Stimulated activated CD8-positive, alpha-beta memory T cell treated with anti-CD3 and anti-CD28 coated beads, Interleukin-4, amount 100 ng/mL, for 48 hours (primary cell): ENCODE data around the gene NTRK1.
"Not testable (repeated sequence)": the region's sequence is repeated elsewhere in the genome, so short reads cannot be mapped to it uniquely, and the experiment has no call there.

ENCODE experiments used
- DNase-seq: peaks from one replicate; pipeline ENCODE4 v3.0.0-alpha.2; 2020

The NTRK1 gene

DNA sequence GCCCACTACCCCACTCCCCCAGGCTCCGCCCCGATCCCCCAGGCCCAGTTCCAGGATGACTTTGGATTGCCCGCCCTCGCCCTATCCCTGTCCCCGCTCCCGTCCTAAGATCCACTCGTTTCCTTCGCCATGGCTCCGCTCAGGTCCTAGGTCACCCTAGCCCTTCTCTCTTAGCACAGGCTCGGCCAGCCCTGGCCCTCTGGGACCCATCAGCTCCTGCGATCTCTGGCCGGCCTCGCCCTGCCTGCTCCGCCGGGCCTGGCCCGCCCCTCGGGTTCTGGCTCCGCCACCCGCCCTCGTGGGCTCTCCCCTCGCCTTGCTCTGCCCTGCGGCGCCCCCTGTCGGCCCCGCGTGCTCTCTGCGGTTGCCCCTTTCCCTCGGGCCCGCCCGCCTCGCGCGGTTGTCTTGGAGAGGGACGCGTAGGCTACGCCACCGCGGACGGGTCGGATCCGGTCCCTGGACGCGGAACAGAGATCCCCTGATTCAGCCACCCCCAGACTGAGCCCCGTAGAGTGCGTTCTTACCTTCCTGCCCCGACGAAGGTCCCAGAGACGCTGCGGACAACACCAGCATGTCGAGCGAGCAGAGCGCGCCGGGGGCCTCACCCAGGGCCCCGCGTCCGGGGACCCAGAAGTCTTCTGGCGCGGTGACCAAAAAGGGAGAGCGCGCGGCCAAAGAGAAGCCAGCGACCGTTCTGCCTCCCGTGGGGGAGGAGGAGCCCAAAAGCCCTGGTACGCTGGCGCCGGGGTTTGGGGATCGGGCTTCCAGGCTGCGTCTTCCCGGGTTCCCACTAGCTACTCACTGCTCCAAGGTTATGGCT is 59.8 kb downstream of the NTRK1 start, which contains the start of gene LRRC71:
LRRC71 (plus strand) TSS at position 400 of the 820 bp plus-strand sequence; CDS start at position 572, 172 bp downstream.
- DNase-seq: peak; percentile 90

- no peak for DNase-seq
Observed at GRCh38 chr1:156921053-156921529, 60.4 kb downstream of the NTRK1 start.

- no peak for DNase-seq
Observed at GRCh38 chr1:156922986-156923669, 62.5 kb downstream of the NTRK1 start.

DNA sequence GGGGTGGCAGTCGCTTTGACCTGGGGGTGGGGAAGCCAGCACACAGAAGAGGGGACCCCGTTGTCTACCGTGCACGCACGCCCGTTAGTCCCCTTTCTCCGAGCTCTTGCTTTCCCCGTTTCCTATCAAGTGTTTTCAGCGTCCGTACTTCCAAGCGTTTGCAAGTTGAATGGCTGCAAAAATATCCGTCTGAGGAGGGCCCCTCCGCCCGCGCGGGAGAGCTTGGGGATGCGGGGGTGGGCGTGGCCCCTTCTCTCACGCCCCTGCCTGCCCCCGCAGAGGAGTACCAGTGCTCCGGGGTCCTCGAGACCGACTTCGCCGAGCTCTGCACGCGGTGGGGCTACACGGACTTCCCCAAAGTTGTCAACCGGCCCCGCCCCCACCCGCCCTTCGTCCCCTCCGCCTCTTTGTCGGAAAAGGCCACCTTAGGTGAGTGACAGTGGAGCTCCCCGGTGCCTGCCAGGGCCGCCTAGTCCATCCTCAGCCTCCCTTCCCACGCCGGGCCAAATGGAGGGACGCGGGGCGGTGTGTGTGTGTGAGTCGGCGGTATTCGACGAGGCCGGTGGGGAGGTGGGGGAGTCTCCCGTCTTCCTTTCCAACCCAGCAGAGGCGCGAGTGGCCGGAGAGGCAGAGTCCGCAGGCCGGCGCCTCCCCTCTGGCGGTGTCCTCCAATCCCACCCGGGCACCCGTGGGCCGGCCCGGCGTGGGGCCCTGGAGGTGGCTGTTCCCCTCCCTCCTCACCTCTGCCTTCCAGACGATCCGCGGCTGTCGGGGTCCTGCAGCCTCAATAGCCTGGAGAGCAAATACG is 63.2 kb downstream of the NTRK1 start:
- DNase-seq: no peak

- no peak for DNase-seq
Observed at GRCh38 chr1:156924478-156925153, 64.0 kb downstream of the NTRK1 start.

DNA sequence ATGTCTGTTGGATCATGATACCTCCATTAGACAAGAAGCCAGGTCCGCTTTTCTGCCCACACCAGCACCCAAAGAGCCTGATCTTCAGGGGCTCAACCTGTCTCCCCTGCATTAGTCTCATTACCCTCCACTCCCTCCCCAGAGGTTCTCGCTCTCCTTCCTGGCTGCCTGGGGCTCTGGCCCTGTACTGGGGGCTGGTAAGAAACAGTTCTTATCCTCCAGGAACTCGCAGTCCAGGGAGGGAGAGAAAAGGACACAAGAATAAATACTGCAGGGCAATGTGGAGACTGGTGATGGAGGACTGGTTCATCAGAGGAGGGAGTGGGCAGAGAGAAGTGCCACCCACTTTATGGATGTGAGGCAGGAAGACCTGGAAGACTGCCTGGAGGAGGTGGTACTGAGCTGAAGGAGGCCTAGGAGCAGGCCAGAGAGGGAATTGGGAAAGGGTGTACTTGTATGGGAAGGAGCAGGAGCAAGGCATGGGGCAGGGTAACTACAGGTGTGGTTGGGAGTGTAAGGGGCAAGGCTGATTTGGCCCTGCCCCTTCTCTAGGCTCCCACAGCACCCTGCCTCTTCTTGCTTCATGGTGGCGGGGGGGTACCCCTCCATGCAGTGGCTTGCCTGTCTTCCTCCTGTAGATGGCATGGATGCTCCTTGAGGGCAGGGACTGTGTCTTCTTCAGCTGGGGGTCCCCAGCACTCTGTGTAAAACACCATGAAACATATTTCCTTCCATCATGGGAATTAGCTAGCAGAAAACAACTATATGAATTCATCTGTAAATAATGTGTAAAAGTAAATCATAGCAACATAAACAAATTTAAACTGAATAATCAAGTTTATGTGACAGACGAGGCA is 64.7 kb downstream of the NTRK1 start:
- no peak for DNase-seq

DNA sequence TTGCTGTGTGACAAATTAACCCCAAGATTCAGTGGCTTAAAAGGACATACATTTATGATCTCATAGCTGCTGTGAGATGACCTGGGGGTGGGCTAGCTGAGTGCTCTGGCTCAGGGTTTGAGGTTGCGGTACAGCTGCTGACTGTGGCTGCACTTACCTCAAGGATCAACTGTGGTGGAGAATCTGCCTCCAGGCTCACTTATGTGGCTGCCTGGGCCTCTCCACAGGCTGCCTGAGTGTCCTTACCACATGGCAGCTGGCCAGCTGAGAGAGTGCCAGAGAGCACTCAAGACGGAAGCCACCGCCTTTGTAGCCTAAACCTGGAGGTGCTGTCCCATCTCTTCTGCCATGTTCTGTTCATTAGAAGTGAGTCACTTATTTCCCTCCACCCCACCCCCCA is 65.5 kb downstream of the NTRK1 start:
- peak; percentile 80 for DNase-seq

DNA sequence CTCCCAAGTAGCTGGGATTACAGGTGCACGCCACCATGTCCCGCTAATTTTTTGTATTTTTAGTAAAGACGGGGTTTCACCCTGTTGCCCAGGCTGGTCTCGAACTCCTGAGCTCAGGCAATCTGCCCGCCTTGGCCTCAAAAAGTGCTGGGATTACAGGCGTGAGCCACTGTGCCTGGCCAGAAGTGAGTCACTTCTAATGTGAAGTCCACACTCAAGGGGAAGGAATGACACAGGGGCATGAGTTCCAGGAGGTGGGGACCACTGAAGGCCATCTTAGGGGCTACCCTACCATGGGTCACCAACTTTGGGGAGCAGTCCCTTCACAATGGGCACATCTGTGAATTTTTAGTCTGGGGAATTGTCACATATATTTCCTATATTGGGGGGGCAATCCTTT is 66.0 kb downstream of the NTRK1 start:
- not testable (repeated sequence) for DNase-seq

- peak; percentile 84 for DNase-seq
Observed at GRCh38 chr1:156927215-156928042, 66.8 kb downstream of the NTRK1 start.

DNA sequence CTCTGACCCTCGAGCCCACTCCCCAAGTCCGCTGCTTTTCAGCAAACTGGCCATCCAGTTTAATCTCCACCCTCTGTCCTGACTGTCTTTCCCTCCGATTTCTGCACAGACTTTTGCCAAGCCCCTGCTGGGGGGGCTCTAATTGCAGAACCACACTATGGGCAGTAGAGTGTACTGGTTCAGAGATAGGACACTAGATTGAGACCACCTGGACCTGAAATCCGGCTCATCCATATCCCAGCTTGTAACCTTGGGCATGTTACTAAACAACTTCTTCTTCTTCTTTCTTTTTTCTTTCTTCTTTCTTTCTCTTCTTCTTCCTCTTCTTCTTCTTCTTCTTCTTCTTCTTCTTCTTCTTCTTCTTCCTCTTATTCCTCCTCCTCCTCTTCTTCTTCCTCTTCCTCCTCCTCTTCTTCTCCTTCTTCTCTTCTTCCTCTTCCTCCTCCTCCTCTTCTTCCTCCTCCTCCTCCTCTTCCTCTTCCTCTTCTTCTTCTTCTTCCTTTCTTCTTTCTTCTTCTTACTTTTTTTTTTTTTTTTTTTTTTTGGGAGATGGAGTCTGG is 67.5 kb downstream of the NTRK1 start:
- no peak for DNase-seq

DNA sequence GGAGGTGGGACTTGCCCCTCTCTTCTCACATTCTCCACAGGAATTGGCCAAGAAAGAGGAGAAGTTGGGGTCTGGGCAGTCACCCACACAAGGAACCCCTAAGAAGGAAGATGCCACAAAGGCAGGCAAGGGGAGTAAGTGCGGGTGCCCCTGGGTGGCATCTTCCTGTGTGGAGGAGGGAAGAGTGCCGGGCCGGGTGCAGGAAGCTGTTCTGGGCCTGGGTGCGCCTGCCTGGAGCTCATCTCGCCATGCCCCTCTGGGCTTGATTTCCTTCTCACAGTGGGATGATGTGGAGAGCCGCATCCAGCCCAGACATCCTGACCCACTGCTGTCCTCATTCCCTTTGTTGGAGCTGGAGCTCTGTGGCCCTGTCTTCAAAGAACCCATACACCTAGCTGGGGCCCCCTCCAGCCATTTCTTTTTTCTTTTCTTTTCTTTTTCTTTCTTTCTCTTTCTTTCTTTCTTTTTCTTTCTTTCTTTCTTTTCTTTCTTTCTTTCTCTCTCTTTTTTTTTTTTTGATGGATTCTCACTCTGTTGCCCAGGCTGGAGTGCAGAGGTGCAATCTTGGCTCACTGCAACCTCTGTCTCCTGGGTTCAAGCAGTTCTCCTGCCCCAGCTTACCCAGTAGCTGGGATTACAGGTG is 69.1 kb downstream of the NTRK1 start:
- no peak for DNase-seq

DNA sequence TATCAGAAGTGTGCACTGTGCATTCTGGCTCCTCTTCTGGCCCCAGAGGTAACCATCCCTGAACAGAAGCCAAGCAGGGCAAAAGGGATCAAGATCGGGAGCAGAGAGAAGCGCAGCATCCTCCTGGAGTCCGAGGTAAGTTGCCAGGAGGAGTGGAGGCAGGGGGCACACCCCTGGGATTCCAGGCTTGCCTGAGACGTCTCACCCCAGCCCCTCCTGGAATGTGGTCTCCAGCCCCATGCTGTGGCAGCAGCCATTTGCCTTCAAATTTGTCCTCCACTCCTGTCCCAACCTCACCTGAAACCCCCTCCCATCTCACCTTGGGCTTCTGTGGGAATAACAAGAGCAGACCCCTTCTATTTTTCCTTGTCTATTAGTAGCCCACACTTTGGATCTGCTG is 69.8 kb downstream of the NTRK1 start:
- DNase-seq: no peak
